HEK293 (cell line): ENCODE measurements around the gene LDLRAD4.

Source experiments
- CTCF ChIA-PET: fragments of 350-600 bp; formaldehyde crosslinking; extraction: SDS; loops from one replicate; lab custom pipeline; 2021; ENCODE audit warnings: antibody characterized with exemption; lab: Yijun Ruan, JAX
- POLR2A ChIA-PET: fragments of 300-600 bp; formaldehyde crosslinking; extraction: SDS; loops from one replicate; lab custom pipeline; 2020; ENCODE audit warnings: antibody characterized with exemption, inconsistent platforms; lab: Yijun Ruan, JAX
- H3K27ac ChIP-seq: fragments of 200-500 bp; sonication (Bioruptor generic); 2 replicates; pipeline ENCODE4 v1.5.1; 2014; ENCODE audit warnings: low read depth, low read length, control low read depth, inconsistent platforms; ENCODE audit errors: extremely low read depth
- H3K36me3 ChIP-seq, 2 experiments: fragments of 200-500 bp in 1 of 2; sonication (Bioruptor generic) in 1 of 2; 1 replicate in 1 of 2; 2 replicates in 1 of 2; pipeline ENCODE4 v1.5.1; 2014 to 2017; ENCODE audit warnings: inconsistent platforms in 2 of 2, low read length in 2 of 2; ENCODE audit not compliant: control insufficient read depth in 2 of 2, insufficient read depth in 1 of 2
- H3K4me1 ChIP-seq: fragments of 200-500 bp; sonication (Bioruptor generic); 2 replicates; pipeline ENCODE4 v1.5.1; 2014; ENCODE audit warnings: mild to moderate bottlenecking, low read length, inconsistent platforms; ENCODE audit not compliant: control insufficient read depth, insufficient read depth
- H3K4me3 ChIP-seq: 2 replicates; pipeline ENCODE4 v1.5.1; 2011; ENCODE audit warnings: low read depth, mild to moderate bottlenecking, control low read depth, low read length, moderate library complexity
- H3K9me3 ChIP-seq: fragments of 200-500 bp; sonication (Bioruptor generic); 2 replicates; pipeline ENCODE4 v1.5.1; 2014; ENCODE audit warnings: low read depth, low read length, inconsistent platforms; ENCODE audit not compliant: control insufficient read depth, insufficient read depth
- GLI4 ChIP-seq: fragments of 450-650 bp; formaldehyde crosslinking; IDR thresholded peaks from 2 replicates; pipeline ENCODE4 v1.5.1; 2016; ENCODE audit warnings: missing biosample characterization, missing genetic modification characterization
- GLIS2 ChIP-seq: fragments of 450-650 bp; formaldehyde crosslinking; IDR thresholded peaks from 2 replicates; pipeline ENCODE4 v1.5.1; 2016; ENCODE audit warnings: missing biosample characterization, missing genetic modification characterization
- KLF10 ChIP-seq: fragments of 450-650 bp; IDR thresholded peaks from 2 replicates; pipeline ENCODE4 v1.5.1; 2018; ENCODE audit warnings: missing biosample characterization, mild to moderate bottlenecking, missing genetic modification characterization
- PRDM1 ChIP-seq: fragments of 450-650 bp; formaldehyde crosslinking; IDR thresholded peaks from 2 replicates; pipeline ENCODE4; 2016; ENCODE audit warnings: missing biosample characterization, missing genetic modification characterization
- ZBTB21 ChIP-seq: fragments of 450-650 bp; formaldehyde crosslinking; IDR thresholded peaks from 2 replicates; pipeline ENCODE4 v1.5.1; 2017; ENCODE audit warnings: missing biosample characterization, missing genetic modification characterization
- ZNF112 ChIP-seq: fragments of 450-650 bp; formaldehyde crosslinking; IDR thresholded peaks from 2 replicates; pipeline ENCODE4 v1.5.0; 2017; ENCODE audit warnings: missing biosample characterization, missing genetic modification characterization
- ZNF114 ChIP-seq: fragments of 450-650 bp; formaldehyde crosslinking; IDR thresholded peaks from 2 replicates; pipeline ENCODE4 v1.5.0; 2017; ENCODE audit warnings: missing biosample characterization, missing genetic modification characterization
- ZNF274 ChIP-seq, 2 experiments: fragments of 200-500 bp in 1 of 2; fragments of 450-650 bp in 1 of 2; sonication (Bioruptor generic) in 1 of 2; formaldehyde crosslinking in 1 of 2; IDR thresholded peaks; 2 replicates each; pipeline versions ENCODE4 v1.5.1 to v1.6.1; 2014 to 2016; ENCODE audit warnings: borderline replicate concordance in 1 of 2, inconsistent platforms in 1 of 2, low read length in 1 of 2, missing biosample characterization in 1 of 2, missing genetic modification characterization in 1 of 2
- ZNF37A ChIP-seq: fragments of 450-650 bp; IDR thresholded peaks from 2 replicates; pipeline ENCODE4 v1.5.1; 2018; ENCODE audit warnings: missing biosample characterization, missing genetic modification characterization
- ZNF521 ChIP-seq: fragments of 450-650 bp; formaldehyde crosslinking; IDR thresholded peaks from 2 replicates; pipeline ENCODE4 v1.5.1; 2017; ENCODE audit warnings: missing biosample characterization, mild to moderate bottlenecking, missing genetic modification characterization
- ZNF561 ChIP-seq: fragments of 450-650 bp; IDR thresholded peaks from 2 replicates; pipeline ENCODE4 v1.5.1; 2018; ENCODE audit warnings: missing biosample characterization, missing genetic modification characterization, borderline replicate concordance
- ZNF585B ChIP-seq: fragments of 450-650 bp; formaldehyde crosslinking; IDR thresholded peaks from 2 replicates; pipeline ENCODE4 v1.5.1; 2016; ENCODE audit warnings: missing biosample characterization, missing genetic modification characterization
- ZNF645 ChIP-seq: fragments of 450-650 bp; formaldehyde crosslinking; IDR thresholded peaks from 2 replicates; pipeline ENCODE4; 2016; ENCODE audit warnings: missing biosample characterization, missing genetic modification characterization
- ZNF677 ChIP-seq: fragments of 450-650 bp; IDR thresholded peaks from 2 replicates; pipeline ENCODE4 v1.5.0; 2018; ENCODE audit warnings: missing biosample characterization, mild to moderate bottlenecking, missing genetic modification characterization, moderate library complexity
- TF ChIP-seq, protein P1 (sequence below): fragments of 450-650 bp; formaldehyde crosslinking; IDR thresholded peaks from 2 replicates; pipeline ENCODE4 v1.5.1; 2016; ENCODE audit warnings: missing biosample characterization, missing genetic modification characterization, borderline replicate concordance
- TF ChIP-seq, protein P2 (sequence below): fragments of 450-650 bp; formaldehyde crosslinking; IDR thresholded peaks from 2 replicates; pipeline ENCODE4 v1.5.1; 2016; ENCODE audit warnings: missing biosample characterization, missing genetic modification characterization

Gene LDLRAD4

DNA sequence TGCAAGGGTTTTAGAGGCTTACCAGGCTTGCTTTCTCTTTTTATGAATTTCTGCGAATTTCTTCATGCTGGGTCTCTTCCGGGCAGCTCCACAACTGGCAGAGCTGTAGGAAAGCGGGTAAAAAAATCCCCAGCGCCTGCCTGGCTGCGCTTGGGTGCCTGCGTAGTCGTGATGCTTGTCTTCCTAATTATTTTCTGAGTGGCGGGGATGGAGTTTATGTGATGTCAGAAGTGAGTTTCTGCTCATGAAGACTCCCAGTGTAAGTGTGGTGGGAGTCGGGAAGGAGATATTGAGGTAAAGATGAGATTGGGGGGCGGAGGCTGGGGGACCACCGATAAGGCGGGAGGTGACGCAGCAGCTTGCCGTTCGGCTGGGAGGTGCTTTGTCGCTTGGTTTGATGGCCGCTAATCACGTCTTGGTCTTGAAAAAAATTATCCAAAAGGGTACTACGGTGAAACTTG, 229.8 kb downstream of the LDLRAD4 start:
- ChIA-PET POLR2A (interaction anchor here (0.6 to 1.3 kb wide), 3 partner anchors 232 to 258 kb away, joined by 3 to 4 read pairs (median 3); no protein-coding TSS in a partner anchor), CTCF (interaction anchor here (0.6 to 1.4 kb wide), 4 partner anchors 24 to 183 kb away, joined by 3 to 6 read pairs (median 4); no protein-coding TSS in a partner anchor)

DNA sequence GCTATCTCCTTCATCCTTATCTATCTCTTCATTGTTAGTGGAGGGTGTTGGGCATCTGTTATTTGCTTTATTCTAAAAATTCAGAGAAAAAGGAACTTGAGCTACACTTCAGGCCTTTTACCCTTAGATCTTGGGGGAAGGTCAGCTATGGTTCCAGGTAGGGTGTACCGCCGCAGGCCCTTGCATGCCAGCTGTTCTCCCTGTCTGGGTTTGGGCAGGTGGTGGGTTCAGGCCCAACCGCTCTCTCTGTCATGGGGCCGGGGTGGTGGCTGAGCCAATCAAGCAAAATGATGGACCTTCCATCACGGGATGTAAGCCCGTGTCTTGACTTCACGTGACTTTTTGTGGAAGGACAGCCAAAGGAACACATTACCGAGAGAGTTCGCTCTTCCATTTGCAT, 231.1 kb downstream of the LDLRAD4 start:
- ChIA-PET POLR2A (no interaction called here), CTCF (no interaction called here)
- no peak overlapping the region for H3K27ac ChIP-seq
- no peak for TF ChIP-seq ZNF677 (tag by site-specific recombination)
- TF ChIP-seq, protein P1, sequence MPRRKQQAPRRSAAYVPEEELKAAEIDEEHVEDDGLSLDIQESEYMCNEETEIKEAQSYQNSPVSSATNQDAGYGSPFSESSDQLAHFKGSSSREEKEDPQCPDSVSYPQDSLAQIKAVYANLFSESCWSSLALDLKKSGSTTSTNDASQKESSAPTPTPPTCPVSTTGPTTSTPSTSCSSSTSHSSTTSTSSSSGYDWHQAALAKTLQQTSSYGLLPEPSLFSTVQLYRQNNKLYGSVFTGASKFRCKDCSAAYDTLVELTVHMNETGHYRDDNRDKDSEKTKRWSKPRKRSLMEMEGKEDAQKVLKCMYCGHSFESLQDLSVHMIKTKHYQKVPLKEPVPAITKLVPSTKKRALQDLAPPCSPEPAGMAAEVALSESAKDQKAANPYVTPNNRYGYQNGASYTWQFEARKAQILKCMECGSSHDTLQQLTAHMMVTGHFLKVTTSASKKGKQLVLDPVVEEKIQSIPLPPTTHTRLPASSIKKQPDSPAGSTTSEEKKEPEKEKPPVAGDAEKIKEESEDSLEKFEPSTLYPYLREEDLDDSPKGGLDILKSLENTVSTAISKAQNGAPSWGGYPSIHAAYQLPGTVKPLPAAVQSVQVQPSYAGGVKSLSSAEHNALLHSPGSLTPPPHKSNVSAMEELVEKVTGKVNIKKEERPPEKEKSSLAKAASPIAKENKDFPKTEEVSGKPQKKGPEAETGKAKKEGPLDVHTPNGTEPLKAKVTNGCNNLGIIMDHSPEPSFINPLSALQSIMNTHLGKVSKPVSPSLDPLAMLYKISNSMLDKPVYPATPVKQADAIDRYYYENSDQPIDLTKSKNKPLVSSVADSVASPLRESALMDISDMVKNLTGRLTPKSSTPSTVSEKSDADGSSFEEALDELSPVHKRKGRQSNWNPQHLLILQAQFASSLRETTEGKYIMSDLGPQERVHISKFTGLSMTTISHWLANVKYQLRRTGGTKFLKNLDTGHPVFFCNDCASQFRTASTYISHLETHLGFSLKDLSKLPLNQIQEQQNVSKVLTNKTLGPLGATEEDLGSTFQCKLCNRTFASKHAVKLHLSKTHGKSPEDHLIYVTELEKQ: no peak
- no peak for TF ChIP-seq ZNF114
- peaks cover 26% of the 10 kb centered on the region for H3K4me1 ChIP-seq
- H3K9me3 ChIP-seq: no peaks in the 10 kb centered on the region
- no peak overlapping the region for H3K4me3 ChIP-seq
- H3K36me3 ChIP-seq: no peaks in the 10 kb centered on the region

More for the DNA sequence above, 229.8 kb downstream of the LDLRAD4 start:
- H3K4me1 ChIP-seq: peaks cover 26% of the 10 kb centered on the region
- H3K4me3 ChIP-seq: no peak overlapping the region
- no peaks in the 10 kb centered on the region for H3K9me3 ChIP-seq
- TF ChIP-seq ZNF37A (tag by site-specific recombination): no peak
- TF ChIP-seq ZNF521 (tag by site-specific recombination): no peak
- TF ChIP-seq ZNF561 (tag by site-specific recombination): no peak
- no peak for TF ChIP-seq GLI4 (tag by site-specific recombination)
- no peak for TF ChIP-seq ZNF677 (tag by site-specific recombination)
- TF ChIP-seq ZBTB21 (tag by site-specific recombination): no peak
- H3K36me3 ChIP-seq: no peaks in the 10 kb centered on the region
- peak overlapping the region; percentile 84 for H3K27ac ChIP-seq

GRCh38 chr18:13450289-13451212, 232.0 kb downstream of the LDLRAD4 start:
- H3K9me3 ChIP-seq: no peaks in the 10 kb centered on the region
- H3K4me3 ChIP-seq: no peak overlapping the region
- CTCF ChIA-PET: interaction anchor here (0.6 kb wide), 1 partner anchor 17 kb away, joined by 3 read pairs; no protein-coding TSS in a partner anchor
- peaks cover 26% of the 10 kb centered on the region for H3K4me1 ChIP-seq
- no peaks in the 10 kb centered on the region for H3K36me3 ChIP-seq
- TF ChIP-seq KLF10 (tag by site-specific recombination): no peak
- TF ChIP-seq, protein P2, sequence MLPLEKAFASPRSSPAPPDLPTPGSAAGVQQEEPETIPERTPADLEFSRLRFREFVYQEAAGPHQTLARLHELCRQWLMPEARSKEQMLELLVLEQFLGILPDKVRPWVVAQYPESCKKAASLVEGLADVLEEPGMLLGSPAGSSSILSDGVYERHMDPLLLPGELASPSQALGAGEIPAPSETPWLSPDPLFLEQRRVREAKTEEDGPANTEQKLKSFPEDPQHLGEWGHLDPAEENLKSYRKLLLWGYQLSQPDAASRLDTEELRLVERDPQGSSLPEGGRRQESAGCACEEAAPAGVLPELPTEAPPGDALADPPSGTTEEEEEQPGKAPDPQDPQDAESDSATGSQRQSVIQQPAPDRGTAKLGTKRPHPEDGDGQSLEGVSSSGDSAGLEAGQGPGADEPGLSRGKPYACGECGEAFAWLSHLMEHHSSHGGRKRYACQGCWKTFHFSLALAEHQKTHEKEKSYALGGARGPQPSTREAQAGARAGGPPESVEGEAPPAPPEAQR (tag by site-specific recombination): no peak
- no peak for TF ChIP-seq ZNF645 (tag by site-specific recombination)
- TF ChIP-seq ZNF114: no peak
- TF ChIP-seq ZNF112 (tag by site-specific recombination): no peak
- no peak for TF ChIP-seq ZNF585B
- TF ChIP-seq ZNF274 (IDR thresholded peaks at IDR 0.05; ENCODE audit: low read length): no peak
- no peak for TF ChIP-seq ZNF274 (tag by site-specific recombination; IDR thresholded peaks at IDR 0.05; ENCODE audit: borderline replicate concordance)
- no peak for TF ChIP-seq PRDM1 (tag by site-specific recombination)
- no peak for TF ChIP-seq GLIS2
- TF ChIP-seq, all 188 proteins: peak for 0
- H3K27ac ChIP-seq: no peak overlapping the region
- POLR2A ChIA-PET: no interaction called here
